ENCODE results near the gene METAP1D.

Gene METAP1D

DNA sequence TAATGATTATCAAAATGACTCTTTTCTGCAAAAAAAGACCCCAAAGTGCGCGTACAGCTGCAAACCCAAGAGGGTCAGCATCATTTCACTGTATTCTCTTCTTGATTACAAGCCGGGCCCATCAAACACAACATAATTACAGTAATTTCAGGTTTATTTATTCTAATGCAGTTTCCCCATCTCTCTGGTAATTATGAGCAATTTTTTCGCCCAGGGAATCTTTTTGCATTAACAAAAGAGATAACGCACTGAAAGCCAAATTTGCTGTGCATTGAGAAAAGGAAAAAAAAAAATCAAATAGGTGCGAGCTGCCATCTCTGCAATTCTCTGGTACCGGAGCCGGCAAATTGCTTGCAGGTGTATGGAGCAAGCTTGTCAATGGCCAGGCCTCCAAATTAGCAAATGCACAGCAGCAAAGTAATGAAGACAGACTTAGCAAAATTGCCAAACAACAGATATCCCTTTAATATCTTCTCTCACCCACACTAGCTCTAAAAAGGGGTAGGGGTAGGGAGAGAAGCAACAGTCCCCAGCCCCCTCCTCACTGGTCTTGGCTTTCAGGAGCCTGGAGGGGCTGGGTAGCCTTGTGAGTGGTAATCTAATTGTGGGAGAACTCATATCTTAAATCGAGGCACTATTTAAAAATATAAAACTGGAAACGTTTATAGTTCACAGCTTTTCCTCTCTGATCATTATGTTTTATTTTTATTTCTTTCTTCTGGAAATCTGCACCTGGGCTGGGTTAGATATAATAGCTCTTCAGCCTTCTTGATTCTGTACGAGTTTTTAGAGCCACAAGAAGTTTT, 92.2 kb downstream of the METAP1D start:
- DNase-seq (ENCODE audit: low spot score) = no peak

DNA sequence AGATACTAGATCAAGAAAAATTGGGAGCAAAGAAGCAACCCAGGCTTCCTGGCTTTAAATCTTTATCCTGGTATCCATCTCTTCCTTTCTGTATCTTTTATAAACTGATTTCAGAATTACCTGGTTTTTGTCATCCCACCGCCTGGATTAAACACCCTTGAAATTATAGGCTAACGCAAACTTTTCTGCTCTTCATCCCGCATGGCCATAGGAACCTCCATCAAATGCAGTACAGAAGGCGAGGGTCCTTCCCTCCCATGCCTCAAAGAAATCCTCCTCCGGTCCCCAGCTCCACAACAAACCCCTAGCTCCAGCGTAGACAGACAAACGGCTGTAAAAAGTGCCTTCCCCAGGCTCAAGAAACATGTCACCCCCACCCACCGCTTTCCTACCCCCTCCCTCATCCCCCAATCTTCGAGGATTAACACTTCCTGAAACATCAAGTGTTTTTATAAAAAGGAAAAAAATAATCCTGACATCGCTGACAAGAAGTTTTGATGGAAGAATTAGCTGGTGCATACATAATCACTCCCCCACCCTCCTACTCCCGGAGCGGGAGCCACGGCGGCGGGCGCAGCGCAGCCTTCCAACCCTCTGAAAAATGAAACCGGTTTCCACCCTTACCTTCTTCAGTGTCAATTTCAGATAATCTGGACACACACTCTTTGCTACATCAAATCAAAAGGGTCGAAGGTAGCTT, 93.1 kb downstream of the METAP1D start:
- DNase-seq (ENCODE audit: low spot score) = no peak

DNA sequence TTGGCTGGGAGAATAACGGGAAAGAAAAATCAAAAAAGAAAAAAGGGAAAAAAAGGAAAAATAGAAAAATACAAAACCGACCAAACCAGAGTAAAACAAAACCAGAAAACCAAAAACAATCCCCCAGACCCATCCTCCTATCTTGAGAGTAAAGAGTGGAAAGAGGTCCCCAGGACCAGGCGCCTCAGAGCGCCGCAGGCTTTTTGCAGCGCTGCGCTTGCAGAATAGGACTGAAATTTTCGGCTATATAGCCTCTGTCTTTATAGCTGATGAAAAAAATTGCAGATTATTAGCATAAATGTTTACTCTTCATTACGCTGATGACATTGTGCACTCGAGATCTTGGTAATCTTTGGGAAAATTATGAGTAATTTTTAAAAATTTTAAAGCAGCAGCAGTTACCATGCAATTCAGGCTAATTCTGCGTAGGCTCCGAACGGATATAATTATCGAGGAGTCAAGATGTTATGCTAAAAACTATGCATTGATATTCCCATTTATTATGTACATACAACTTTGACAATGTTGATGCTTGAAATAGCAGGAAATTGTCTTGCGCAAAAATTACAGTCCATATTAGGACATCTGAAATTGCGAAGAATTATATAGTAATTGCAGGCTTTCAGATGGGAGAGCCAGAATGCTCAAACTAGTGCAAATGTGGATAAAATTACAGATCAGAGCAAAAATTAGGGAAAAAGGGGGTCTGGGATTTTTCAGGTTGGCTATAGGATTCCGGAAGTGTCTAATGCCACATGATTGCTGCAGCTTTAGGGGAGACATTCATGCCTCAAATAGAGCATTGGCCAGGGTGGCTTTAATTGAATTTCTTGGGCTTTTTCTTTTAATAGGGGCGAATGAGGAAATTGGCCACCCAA, 93.9 kb downstream of the METAP1D start:
- DNase-seq (ENCODE audit: low spot score) = no peak

DNA sequence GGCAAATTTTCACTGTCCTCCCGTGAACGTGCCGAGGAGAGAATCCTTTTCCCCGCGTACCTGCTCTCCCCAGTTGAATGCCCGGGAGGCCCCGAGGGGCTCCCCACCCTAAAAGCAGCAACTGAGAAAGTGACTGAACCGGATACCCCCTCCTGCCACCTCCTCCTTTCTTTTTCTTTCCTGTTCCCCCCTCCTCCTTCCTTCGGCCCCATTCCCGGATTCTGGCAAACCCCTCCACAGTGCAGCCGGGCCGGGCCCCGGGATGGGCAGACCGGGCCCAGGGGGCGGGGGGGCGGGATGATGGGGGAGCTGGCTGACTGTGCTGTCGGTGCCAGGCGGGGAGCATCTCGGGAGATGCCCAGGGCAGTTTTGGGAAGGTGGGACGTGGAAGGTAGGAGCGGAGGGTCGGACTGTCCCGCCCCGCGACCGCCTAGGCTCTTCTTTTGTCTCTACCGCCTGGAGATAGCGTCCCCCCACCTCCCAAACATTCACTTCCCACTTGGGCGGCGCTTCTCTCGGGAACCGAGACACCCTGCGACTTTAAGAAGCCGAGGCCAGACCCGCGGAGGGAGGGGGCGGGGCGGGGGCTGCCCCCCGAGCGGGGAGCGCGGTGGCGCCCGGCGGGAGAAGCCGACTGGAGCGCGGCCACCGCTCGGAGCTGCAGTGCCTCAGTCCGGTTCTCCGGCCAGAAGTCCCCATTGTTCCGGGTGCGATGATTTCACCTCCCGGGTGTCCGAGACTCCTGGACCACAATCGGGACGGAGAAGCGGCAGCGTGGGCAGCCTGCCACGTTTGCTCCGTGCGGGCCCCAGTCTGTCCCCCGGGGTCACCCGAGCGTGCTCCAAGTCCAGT, 94.8 kb downstream of the METAP1D start:
- DNase-seq (ENCODE audit: low spot score) = peak; percentile 72

DNA sequence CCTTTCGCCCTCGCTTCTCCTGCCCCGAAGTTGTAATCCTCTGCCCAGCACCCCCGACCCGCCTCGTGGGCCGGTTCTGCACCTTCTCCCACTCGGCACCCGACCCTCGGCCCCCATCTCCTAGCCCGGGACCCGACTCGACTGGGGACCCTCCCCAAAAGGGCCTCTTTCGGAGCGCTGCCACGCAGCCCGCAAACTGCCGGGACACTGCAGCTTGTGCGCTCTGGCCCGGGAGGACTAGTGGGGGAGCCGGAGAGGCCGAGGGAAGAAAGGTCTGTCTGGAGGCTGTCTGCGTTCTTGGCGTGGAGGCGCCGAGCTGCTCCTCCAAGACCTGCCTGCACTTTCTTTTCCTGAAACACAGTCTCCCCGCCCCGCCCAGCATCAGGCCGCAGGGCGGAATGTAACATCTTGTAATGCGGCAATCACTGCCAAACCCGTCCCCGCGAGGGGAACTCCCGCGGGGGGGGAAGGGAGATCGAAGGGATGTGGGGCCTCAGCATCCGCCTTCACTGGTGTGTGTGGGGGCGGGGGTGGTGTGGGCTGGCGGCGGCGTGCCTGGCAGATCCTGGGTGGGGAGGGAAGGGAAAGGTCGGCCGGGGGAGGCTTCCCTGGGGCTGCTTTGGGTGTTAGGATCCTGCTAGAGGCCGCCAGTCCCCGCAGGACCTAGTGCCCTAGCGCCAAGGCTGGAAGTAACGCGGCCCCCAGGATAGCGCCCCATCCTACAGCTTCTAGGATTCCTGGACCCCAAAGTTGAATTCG, 95.6 kb downstream of the METAP1D start:
- DNase-seq (ENCODE audit: low spot score) = peak; percentile 91

DNA sequence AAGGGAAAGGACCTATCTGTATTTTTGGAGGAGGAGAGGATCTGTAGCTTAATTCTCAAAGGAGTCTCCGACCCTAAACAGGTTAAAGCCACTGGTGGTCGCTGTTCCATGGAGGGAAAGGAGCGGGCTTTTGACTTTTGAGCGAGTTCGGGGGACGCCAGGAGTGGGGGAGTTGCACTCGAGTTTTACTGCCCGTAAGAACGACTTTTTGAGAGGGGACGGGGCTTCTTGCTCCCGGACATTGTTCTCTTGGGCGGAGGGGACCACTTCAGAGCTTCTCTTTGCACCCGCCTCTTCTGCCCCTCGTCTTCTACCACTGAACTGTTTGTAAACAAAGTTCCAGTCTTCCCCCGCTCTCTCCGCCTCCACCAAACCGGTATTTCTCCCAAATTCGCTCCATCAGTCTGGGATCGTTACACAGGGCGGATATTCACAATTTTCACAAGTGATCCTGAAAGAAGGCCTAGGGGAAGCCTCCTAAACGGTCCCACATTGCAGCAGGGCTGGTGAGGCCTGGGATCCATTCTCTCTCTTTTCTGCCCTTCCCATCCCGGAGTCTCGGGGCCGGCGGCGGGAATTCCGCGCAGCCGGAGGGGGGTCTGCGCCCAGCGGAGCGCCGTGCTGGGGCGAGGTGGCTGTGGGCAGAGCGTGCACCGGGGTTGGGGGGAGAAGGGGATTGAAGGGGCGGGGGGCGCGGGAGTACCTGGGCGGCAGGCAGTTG, 96.3 kb downstream of the METAP1D start:
- DNase-seq (ENCODE audit: low spot score) = no peak

DNA sequence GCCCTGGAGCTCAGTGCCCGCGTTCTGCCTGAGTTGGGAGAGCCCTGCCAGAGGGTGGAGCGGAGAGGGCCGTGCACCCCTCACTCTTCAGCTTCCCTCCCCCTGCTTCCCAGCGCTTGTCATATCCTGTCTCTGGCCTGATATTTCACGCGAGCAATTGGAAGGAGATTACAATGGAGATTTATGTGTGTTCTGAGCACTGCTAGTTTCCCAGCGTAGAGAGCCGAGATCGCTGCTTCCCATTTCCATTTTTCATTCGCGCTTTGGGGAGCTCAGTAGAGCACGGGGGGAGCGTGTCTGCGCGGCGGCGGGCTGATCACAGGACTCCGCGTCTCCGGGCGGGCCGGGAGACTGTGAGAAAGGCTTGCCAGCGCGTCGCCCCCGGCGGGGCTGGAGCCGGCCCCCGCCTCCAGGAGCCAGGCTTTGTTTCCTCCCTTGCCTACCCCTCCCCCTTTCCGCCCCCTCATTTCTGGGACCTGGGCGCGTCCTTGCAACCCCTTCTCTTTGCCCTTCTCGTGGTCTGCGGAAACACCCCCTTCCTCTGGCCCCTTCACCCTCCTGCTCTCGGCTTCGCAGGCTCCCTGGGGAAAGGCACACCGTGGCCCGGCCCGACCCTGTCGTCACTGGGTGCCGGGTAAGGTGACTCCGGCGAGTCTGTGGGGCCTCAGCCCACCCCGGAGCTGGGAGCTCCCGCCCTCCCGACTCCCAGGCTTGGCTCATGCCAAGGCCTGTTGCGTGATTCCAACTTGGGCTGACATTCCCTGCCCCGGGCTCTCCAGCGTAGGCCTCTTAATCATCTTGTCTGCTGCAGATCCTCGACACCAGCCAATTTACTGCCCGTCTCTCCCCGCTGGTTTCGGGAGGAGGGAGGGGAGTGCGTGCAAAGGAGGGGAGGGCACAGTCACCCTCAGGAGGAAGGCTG, 97.1 kb downstream of the METAP1D start:
- peak; percentile 78 for DNase-seq (ENCODE audit: low spot score)

DNA sequence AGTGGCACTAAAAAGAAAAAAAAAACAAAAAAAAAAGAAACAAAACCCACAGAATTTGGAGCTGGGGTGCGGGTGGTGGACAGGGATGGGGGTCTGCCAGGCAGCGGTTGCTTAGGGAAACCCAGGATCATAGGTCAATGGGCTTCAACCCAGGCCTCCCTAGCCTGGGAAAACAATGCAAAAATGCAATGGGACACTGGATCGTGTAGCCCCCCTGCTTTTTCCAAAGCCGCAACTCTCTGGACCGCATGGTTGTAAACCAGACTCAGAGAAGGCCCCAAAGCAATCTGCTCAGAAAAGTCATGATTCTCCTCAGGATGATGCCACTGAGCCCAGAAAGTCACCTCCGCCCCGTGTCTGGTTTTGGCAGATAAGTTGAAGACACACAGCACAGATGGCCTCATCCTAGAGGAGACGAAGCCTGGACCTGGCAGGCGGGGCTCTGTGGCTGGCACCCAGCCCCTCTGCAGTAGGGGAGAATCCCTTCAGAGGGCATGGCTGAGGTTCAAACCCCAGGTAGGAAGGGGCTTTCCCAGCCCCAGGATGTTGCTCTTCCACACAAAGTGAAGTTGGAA, 97.9 kb downstream of the METAP1D start:
- DNase-seq (ENCODE audit: low spot score) = no peak

DNA sequence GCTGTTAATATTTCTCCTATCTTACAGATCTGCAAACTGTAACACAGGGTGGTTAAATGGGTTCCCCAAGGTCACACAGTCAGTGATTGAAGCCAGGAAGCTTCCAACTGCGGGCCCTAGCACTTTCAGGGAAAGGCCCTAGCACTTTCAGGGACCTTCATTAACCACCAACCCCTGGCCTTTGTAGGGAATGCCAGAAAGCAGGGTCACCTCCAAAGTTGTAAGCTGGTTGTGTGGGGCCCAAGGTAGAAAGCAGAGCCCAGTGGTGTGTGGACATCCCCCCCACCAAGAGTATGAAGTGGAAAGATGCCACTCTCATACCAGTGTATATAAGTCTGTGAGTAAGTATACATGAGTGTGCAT, 98.5 kb downstream of the METAP1D start:
- DNase-seq (ENCODE audit: low spot score) = no peak

DNA sequence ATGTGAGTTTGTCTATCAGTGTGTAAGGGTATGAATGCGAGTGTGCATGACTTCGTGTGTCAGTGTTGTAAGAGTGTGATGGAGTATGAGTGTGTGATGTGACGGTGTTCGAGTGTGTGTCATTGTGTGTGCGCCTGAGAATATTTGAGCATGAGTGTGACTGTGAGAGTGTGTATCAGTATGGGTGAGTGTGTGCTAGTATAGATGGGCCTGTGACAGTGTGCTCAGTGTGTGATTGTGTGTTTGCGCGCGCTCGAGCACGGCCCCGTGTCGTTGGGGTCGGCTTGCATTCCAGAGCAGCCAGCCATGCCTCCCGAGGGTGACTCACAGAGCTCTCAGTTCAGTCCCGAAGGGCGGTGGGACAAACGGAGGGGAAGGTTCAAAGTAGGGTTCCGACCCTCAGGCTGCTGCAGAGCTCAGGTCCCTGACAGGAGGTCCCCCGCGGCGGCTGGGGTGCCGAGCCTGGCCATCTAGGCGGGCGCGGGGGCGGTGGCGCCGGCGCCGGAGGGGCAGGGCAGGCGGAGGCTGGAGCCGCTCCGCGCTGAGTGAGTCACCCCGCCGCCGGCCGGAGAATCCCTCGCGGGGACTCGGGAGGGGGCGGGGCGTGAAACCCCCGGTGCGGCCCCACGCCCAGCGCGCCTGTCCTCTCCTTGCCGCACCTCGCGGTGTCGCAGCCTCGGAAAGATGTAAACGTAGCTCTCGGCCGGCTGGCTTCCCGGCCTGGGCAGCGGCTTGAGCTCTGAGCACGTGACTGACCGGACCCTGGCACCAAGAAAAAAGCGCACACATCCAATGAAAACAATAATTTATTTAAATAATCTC, 99.1 kb downstream of the METAP1D start:
- peak; percentile 90 for DNase-seq (ENCODE audit: low spot score)

DNA sequence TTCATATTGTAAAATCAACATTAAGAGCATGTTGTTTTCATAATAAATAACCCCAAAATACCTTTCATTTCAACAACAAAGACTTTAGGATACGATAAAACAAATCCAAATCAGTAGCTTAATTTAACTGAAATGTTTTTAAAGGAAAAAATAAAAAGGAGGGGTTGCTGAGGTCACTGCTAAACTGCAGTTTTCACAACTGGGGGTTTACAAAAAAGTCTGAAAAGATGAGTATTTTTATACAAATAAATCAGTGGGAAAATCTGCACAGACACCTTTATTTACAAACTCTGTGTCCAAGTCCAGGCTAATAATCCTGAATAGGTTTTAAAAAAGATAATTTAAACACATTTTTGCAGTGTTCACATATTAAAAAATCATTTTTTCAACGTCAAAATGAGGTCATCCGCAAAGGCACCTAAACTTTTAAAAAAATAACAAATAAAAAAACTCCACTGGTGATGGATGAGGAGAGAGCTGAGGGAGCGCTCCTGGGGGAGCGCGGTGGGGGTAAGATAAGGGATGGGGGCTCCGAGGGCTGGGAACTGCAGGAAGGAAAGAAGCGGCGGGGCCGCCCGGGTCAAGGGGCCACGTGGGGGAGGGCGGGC, 99.8 kb downstream of the METAP1D start:
- DNase-seq (ENCODE audit: low spot score) = no peak

DNA sequence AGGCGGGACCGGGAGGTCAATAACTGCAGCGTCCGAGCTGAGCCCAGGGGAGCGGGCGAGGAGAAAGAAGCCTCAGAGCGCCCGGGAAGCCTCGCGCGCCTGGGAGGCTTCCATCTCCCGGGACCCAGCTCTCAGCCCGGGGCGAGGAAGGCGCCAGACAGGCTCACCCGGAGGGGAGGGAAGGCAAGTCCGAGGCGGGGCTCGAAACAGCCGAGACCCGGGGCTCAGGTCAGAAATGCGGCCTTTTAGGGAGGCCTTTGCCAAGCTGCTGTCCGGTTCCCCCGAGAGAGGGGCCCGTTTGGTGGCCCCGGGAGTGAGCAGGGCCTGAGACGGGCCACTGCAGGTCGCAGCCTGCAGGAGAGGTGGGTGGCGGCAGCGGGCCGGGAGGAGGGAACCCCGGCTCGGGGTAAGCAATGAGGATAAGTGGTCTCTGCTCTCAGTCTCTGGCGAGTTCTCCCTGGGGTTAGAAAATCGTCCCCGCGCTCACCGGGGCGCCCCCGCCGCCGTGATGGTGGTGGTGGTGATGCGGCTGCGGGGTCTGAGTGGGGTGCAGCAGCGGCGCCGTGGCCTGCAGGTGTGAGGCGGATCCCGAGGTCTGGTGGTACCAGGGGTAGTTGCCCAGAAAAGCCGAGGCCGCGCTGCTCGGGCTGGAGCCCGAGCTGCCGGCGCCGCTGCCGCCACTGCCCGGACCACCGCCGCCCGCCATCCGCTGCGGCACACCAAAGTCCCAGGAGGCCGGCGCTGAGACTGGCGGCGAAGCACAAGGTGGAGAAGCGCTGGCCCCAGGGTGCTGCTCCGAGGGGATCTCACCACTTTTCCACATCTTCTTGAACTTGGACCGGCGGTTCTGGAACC, 100.6 kb downstream of the METAP1D start:
- DNase-seq (ENCODE audit: low spot score) = no peak

DNA sequence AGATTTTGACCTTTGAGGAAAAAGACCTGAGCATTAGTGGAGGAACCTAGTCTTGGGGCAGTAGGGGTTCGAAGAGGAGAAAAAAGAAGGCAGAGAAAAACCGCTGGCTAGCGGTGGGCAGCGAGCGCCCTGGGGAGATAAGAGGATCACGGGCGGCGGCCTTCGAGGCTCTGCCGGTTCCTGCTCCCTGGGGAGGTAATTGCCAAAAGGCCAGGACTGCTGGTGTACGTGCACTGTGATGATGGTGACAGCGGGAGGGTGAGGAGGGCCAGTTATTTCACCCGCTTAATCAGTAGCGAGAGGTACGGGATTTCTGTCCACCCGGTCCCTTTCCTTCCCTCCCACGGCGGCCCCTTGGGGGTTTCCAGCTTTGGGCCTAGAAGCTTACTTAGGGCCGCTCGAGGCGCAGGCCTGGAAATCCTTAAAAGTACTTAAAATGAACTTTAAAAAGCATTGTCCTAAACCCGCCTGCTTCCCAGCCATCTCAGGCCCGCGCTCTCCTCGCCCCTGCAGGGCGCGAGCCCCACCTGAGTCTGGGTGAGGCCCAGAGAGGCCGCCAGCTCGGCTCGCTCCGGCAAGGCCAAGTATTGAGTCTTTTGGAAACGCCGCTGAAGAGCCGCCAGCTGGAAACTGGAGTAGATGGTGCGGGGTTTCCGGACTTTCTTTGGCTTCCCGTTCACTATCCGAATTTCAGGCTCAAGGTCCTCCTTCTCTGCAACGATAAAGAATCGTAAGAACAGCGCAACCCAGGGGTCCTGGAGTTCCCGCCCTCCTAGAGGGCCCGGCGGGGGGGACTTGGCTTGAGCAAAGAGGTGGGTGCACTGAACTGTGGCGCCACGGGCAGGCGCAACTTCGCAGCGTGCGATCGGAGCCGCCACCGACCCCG, 101.4 kb downstream of the METAP1D start:
- DNase-seq (ENCODE audit: low spot score) = no peak

DNA sequence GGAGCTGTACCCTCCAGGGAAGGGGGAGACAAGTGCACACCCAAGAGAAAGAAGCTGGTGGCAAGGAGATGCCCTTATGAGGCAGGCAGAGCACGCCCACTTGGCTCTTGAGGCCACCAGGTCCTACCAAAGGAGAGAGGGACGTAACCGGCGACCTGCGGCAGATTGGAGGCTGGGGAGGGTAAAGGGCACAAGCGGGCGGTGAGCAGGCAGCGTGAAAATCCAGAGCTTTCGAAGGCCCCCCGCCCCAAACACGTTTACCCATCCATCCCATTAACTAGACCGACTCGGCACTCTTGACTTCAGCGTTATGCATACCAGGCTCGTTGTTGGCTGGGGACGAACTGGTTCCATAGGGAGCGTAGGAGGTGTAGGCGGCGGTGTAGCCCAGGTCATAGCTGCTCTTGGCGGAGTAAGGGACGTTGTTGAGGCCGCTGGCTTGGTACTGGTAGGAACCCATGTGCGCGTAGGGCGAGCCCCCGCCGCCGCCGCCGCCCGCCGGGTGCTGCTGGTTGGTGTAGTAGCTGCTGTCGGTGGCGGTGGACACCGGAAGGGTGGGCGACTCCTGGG, 102.2 kb downstream of the METAP1D start:
- DNase-seq (ENCODE audit: low spot score) = no peak

Data from GM03348 (cell line).